Panc1 (cell line): Measurements from ENCODE around the gene FOXP2.

ENCODE experiments used
- POLR2AphosphoS5 ChIP-seq: IDR thresholded peaks from 2 replicates; pipeline ENCODE4 v1.6.1; 2012; ENCODE audit warnings: mild to moderate bottlenecking, low read depth, low read length, moderate library complexity
- SIN3A ChIP-seq: IDR thresholded peaks from 2 replicates; pipeline ENCODE4 v1.6.1; 2012; ENCODE audit warnings: low read depth, mild to moderate bottlenecking, low read length, moderate library complexity, borderline replicate concordance; ENCODE audit not compliant: insufficient read depth
- TF ChIP-seq, protein P1 (sequence below): fragments of 450-650 bp; IDR thresholded peaks from 2 replicates; pipeline ENCODE4 v1.5.1; 2017; ENCODE audit warnings: mild to moderate bottlenecking
- TF ChIP-seq, protein P2 (sequence below), 2 experiments: IDR thresholded peaks; 2 replicates each; pipeline ENCODE4 v1.6.1; 2011 to 2012; ENCODE audit warnings: low read depth in 2 of 2, control low read depth in 1 of 2, low read length in 1 of 2, mild to moderate bottlenecking in 1 of 2, moderate library complexity in 1 of 2; ENCODE audit not compliant: insufficient read depth in 1 of 2

DNA sequence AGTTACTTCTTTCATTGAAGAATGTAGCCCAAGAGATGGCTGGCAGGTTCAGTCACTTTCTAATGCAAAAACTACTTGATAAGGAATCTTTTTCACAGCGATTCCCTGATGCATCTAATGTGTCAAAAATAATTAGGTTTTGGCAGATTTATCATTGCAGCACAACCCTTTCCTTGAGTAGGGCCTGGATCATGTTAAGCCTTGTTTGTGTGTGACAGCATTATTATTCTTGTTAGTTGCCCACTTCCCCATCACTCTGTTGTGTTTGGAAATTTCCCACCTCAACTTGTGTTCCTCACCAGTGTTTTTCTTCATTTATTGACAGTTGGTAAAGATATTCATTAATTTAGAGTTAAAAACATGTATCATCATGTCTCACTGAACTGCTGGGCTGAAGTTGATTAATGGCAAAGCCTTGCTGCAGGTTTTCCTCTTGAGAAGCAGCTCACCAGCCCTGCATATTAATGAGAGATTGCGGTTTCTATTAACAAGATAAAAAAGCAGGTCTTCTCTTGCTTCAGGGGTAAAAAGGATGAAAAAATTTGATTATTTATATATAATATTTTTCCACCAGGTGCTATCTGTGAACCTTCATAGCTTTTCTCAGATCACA, 273.9 kb downstream of the FOXP2 start:
- TF ChIP-seq, protein P1, sequence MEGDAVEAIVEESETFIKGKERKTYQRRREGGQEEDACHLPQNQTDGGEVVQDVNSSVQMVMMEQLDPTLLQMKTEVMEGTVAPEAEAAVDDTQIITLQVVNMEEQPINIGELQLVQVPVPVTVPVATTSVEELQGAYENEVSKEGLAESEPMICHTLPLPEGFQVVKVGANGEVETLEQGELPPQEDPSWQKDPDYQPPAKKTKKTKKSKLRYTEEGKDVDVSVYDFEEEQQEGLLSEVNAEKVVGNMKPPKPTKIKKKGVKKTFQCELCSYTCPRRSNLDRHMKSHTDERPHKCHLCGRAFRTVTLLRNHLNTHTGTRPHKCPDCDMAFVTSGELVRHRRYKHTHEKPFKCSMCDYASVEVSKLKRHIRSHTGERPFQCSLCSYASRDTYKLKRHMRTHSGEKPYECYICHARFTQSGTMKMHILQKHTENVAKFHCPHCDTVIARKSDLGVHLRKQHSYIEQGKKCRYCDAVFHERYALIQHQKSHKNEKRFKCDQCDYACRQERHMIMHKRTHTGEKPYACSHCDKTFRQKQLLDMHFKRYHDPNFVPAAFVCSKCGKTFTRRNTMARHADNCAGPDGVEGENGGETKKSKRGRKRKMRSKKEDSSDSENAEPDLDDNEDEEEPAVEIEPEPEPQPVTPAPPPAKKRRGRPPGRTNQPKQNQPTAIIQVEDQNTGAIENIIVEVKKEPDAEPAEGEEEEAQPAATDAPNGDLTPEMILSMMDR: no peak
- TF ChIP-seq POLR2AphosphoS5 (no peak), SIN3A (no peak)
- TF ChIP-seq, protein P2, sequence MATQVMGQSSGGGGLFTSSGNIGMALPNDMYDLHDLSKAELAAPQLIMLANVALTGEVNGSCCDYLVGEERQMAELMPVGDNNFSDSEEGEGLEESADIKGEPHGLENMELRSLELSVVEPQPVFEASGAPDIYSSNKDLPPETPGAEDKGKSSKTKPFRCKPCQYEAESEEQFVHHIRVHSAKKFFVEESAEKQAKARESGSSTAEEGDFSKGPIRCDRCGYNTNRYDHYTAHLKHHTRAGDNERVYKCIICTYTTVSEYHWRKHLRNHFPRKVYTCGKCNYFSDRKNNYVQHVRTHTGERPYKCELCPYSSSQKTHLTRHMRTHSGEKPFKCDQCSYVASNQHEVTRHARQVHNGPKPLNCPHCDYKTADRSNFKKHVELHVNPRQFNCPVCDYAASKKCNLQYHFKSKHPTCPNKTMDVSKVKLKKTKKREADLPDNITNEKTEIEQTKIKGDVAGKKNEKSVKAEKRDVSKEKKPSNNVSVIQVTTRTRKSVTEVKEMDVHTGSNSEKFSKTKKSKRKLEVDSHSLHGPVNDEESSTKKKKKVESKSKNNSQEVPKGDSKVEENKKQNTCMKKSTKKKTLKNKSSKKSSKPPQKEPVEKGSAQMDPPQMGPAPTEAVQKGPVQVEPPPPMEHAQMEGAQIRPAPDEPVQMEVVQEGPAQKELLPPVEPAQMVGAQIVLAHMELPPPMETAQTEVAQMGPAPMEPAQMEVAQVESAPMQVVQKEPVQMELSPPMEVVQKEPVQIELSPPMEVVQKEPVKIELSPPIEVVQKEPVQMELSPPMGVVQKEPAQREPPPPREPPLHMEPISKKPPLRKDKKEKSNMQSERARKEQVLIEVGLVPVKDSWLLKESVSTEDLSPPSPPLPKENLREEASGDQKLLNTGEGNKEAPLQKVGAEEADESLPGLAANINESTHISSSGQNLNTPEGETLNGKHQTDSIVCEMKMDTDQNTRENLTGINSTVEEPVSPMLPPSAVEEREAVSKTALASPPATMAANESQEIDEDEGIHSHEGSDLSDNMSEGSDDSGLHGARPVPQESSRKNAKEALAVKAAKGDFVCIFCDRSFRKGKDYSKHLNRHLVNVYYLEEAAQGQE (IDR thresholded peaks at IDR 0.05; ENCODE audit: insufficient read depth in 1 of 2, low read depth in 2 of 2, low read length in 1 of 2): no peak
